HCT116 (cell line): ENCODE measurements around the gene PRSS2. TPM values are rescaled to one million over a fixed set of nuclear protein-coding genes. Genes with fewer than 3 reads are reported as not detected.

Experiments used
- ATAC-seq: fragments of 200-7000 bp; cut with Tn5 transposase; 2 replicates; pipeline ENCODE4 v1.9.1; 2020; ENCODE audit warnings: mild to moderate bottlenecking, moderate library complexity
- BruUV-seq: library from RNA; stranded (reverse); fragments of 400-500 nt; replicated peaks from 2 replicates; lab custom pipeline; 2021; lab: Mats Ljungman, UMichigan
- CTCF ChIA-PET: fragments of 300-600 bp; sonication (Branson Sonifier 250); formaldehyde crosslinking; loops from one replicate; lab custom pipeline; 2021; ENCODE audit warnings: antibody characterized with exemption; lab: Charles Lee
- POLR2A ChIA-PET: fragments of 300-600, 350-600 bp; sonication (Branson Sonifier 250); formaldehyde crosslinking; loops from one replicate; lab custom pipeline; 2021; ENCODE audit warnings: antibody characterized with exemption; lab: Charles Lee
- RAD21 ChIA-PET, 2 experiments: fragments of 300-600 bp; sonication (Branson Sonifier 250); formaldehyde crosslinking; loops; one replicate each; lab custom pipeline; 2023; ENCODE audit warnings: low total read pairs in 2 of 2; ENCODE audit not compliant: uncharacterized antibody in 2 of 2, unreplicated experiment in 2 of 2, low non-redundant PET in 1 of 2; lab: Charles Lee
- DNase-seq: peaks from one replicate; pipeline ENCODE4 v3.0.0-alpha.2; 2010; ENCODE audit warnings: low read depth, low spot score
- H2AFZ ChIP-seq: fragments of 200-600 bp; shearing (Covaris generic), sonication (generic); 2 replicates; pipeline ENCODE4 v1.6.1; 2017; ENCODE audit warnings: low read depth, mixed run types, mixed read lengths, antibody characterized with exemption, low read length; ENCODE audit not compliant: poor library complexity, severe bottlenecking
- H3K27ac ChIP-seq: 2 replicates; pipeline ENCODE4 v1.5.1; 2012; ENCODE audit warnings: low read depth, low read length
- H3K27me3 ChIP-seq: fragments of 200-600 bp; sonication (generic); 2 replicates; pipeline ENCODE4 v1.6.1; 2016; ENCODE audit warnings: mixed run types, low read length, mixed read lengths; ENCODE audit not compliant: insufficient read depth
- H3K36me3 ChIP-seq, 2 experiments: fragments of 200-500 bp in 1 of 2; fragments of 200-600 bp in 1 of 2; sonication (Bioruptor generic) in 1 of 2; sonication (generic) in 1 of 2; 2 replicates each; pipeline versions ENCODE4 v1.5.1 to v1.6.1; 2014 to 2016; ENCODE audit warnings: low read length in 2 of 2, inconsistent platforms in 1 of 2, mixed read lengths in 1 of 2, mixed run types in 1 of 2; ENCODE audit not compliant: insufficient read depth in 2 of 2, control insufficient read depth in 1 of 2
- H3K4me1 ChIP-seq, 2 experiments: fragments of 200-600 bp in 1 of 2; sonication (generic) in 1 of 2; 2 replicates each; pipeline versions ENCODE4 v1.5.1 to v1.6.1; 2012 to 2017; ENCODE audit warnings: low read length in 2 of 2, inconsistent platforms in 1 of 2, mild to moderate bottlenecking in 1 of 2, mixed read lengths in 1 of 2, mixed run types in 1 of 2, moderate library complexity in 1 of 2; ENCODE audit not compliant: insufficient read depth in 2 of 2, control insufficient read depth in 1 of 2
- H3K4me2 ChIP-seq: fragments of 200-600 bp; sonication (generic); 2 replicates; pipeline ENCODE4 v1.6.1; 2017; ENCODE audit warnings: mixed run types, low read length, mixed read lengths
- H3K4me3 ChIP-seq, 2 experiments: fragments of 200-600 bp in 1 of 2; sonication (generic) in 1 of 2; replicated peaks in 1 of 2; 2 replicates each; pipeline ENCODE4 v1.5.1; 2011 to 2016; ENCODE audit warnings: low read length in 2 of 2, control low read depth in 1 of 2, low read depth in 1 of 2, mild to moderate bottlenecking in 1 of 2, mixed read lengths in 1 of 2, mixed run types in 1 of 2
- H3K79me2 ChIP-seq: fragments of 200-600 bp; sonication (generic); 2 replicates; pipeline ENCODE4 v1.6.1; 2017; ENCODE audit warnings: mild to moderate bottlenecking, mixed run types, low read length, moderate library complexity, mixed read lengths; ENCODE audit not compliant: insufficient read depth
- H3K9ac ChIP-seq: fragments of 200-600 bp; sonication (generic); 2 replicates; pipeline ENCODE4 v1.6.1; 2016; ENCODE audit warnings: low read length, mixed read lengths
- H3K9me2 ChIP-seq: fragments of 200-600 bp; sonication (generic), shearing (Covaris generic); 2 replicates; pipeline ENCODE4 v1.6.1; 2017; ENCODE audit warnings: mixed run types, mild to moderate bottlenecking, moderate library complexity; ENCODE audit not compliant: insufficient read depth
- H3K9me3 ChIP-seq, 2 experiments: fragments of 200-500 bp in 1 of 2; fragments of 200-600 bp in 1 of 2; sonication (Bioruptor generic) in 1 of 2; sonication (generic) in 1 of 2; 2 replicates each; pipeline ENCODE4 v1.6.1; 2014 to 2017; ENCODE audit warnings: low read length in 2 of 2, mixed read lengths in 2 of 2, inconsistent platforms in 1 of 2, low read depth in 1 of 2, mild to moderate bottlenecking in 1 of 2, mixed run types in 1 of 2, moderate library complexity in 1 of 2; ENCODE audit not compliant: control insufficient read depth in 1 of 2, insufficient read depth in 1 of 2
- H4K20me1 ChIP-seq: fragments of 200-600 bp; sonication (generic), shearing (Covaris generic); 2 replicates; pipeline ENCODE4 v1.6.1; 2017; ENCODE audit warnings: mixed run types, mild to moderate bottlenecking, moderate library complexity; ENCODE audit not compliant: insufficient read depth
- ATF3 ChIP-seq: IDR thresholded peaks from 2 replicates; pipeline ENCODE4 v1.6.1; 2012
- CBX3 ChIP-seq: IDR thresholded peaks from 2 replicates; pipeline ENCODE4 v1.6.1; 2012; ENCODE audit warnings: low read depth
- CEBPB ChIP-seq: IDR thresholded peaks from 2 replicates; pipeline ENCODE4 v1.6.1; 2012; ENCODE audit warnings: low read depth
- CTCF ChIP-seq, 3 experiments: fragments of 200-600 bp in 1 of 3; sonication (generic) in 1 of 3; IDR thresholded peaks in 2 of 3; conservative IDR thresholded peaks in 1 of 3; 2 replicates each; pipeline ENCODE4 v1.5.1; 2012 to 2017; ENCODE audit warnings: low read depth in 2 of 3, low read length in 2 of 3, antibody characterized with exemption in 1 of 3, borderline replicate concordance in 1 of 3, control low read depth in 1 of 3, mild to moderate bottlenecking in 1 of 3, mixed read lengths in 1 of 3, mixed run types in 1 of 3, moderate library complexity in 1 of 3; ENCODE audit not compliant: insufficient read depth in 1 of 3
- EGR1 ChIP-seq: IDR thresholded peaks from 2 replicates; pipeline ENCODE4 v1.6.1; 2012; ENCODE audit warnings: low read depth
- ELF1 ChIP-seq: IDR thresholded peaks from 2 replicates; pipeline ENCODE4 v1.6.1; 2012; ENCODE audit warnings: low read depth, borderline replicate concordance
- EZH2phosphoT487 ChIP-seq: fragments of 200-600 bp; IDR thresholded peaks from 2 replicates; pipeline ENCODE4 v1.6.1; 2018; ENCODE audit warnings: antibody characterized with exemption, borderline replicate concordance
- JUND ChIP-seq: IDR thresholded peaks from 2 replicates; pipeline ENCODE4 v1.6.1; 2012
- POLR2AphosphoS5 ChIP-seq: IDR thresholded peaks from 2 replicates; pipeline ENCODE4 v1.6.1; 2011; ENCODE audit warnings: mild to moderate bottlenecking, low read depth, low read length, moderate library complexity
- TCF7L2 ChIP-seq: IDR thresholded peaks from 2 replicates; pipeline ENCODE4 v1.7.0; 2011; ENCODE audit warnings: borderline replicate concordance, inconsistent platforms; ENCODE audit not compliant: insufficient read depth, insufficient read length; ENCODE audit errors: extremely low read depth
- YY1 ChIP-seq: IDR thresholded peaks from 2 replicates; pipeline ENCODE4 v1.6.1; 2011; ENCODE audit warnings: low read length, low read depth, moderate library complexity, mild to moderate bottlenecking; ENCODE audit not compliant: insufficient replicate concordance; ENCODE audit errors: extremely low read depth
- ZBTB33 ChIP-seq: IDR thresholded peaks from 2 replicates; pipeline ENCODE4 v1.6.1; 2011; ENCODE audit warnings: mild to moderate bottlenecking, low read length, moderate library complexity; ENCODE audit not compliant: insufficient replicate concordance; ENCODE audit errors: extremely low read depth
- ZFX ChIP-seq: fragments of 450-650 bp; IDR thresholded peaks from 2 replicates; pipeline ENCODE4 v1.6.1; 2017
- intact Hi-C: fragments of 100-400 bp; cut with micrococcal nuclease; formaldehyde crosslinking; loops from 2 replicates; pipeline ENCODE4 v1.10.0; 2022
- total RNA-seq: library from RNA; stranded (reverse); gene quantifications from one replicate; pipeline ENCODE4 v1.2.1, GENCODE V29; 2021; ENCODE audit not compliant: unreplicated experiment

PRSS2 gene
- total RNA-seq, 1 experiment from 2014 or later = 36.8 TPM

- Histone ChIP-seq H3K27me3 (no peaks in the 10 kb centered on the region), H3K36me3 (no peaks in the 10 kb centered on the region), H3K4me3 (no peak overlapping the region), H3K9ac (no peak overlapping the region), H4K20me1 (no peaks in the 10 kb centered on the region), H3K9me2 (no peaks in the 10 kb centered on the region), H3K4me1 (no peaks in the 10 kb centered on the region)
- ChIA-PET CTCF (no interaction called here), RAD21 (no interaction called here)
- DNase-seq = no peak
- intact Hi-C loops = no loop called here
- no peak for ATAC-seq
- TF ChIP-seq ZFX = no peak
- no peak for TF ChIP-seq CTCF (IDR thresholded peaks at IDR 0.05 in 2 of 3, conservative IDR thresholded peaks at IDR 0.05 in 1 of 3; ENCODE audit: borderline replicate concordance in 1 of 3, insufficient read depth in 1 of 3, low read depth in 2 of 3, low read length in 2 of 3)
- no peak for TF ChIP-seq POLR2AphosphoS5
- TF ChIP-seq JUND = no peak
- TF ChIP-seq YY1 = no peak
- TF ChIP-seq ATF3 = no peak
- TF ChIP-seq CEBPB = no peak
- TF ChIP-seq EGR1 = no peak
- TF ChIP-seq TCF7L2 = no peak
- TF ChIP-seq EZH2phosphoT487 = no peak
- no peak for TF ChIP-seq ZBTB33
- TF ChIP-seq CBX3 = no peak
- no peak for TF ChIP-seq ELF1
- TF ChIP-seq, all 23 proteins: peak for 0
- POLR2A ChIA-PET = no interaction called here
- no peak overlapping the region for H2AFZ ChIP-seq
- no peaks in the 10 kb centered on the region for H3K9me3 ChIP-seq
- no peak overlapping the region for H3K4me2 ChIP-seq
- no peak overlapping the region for H3K27ac ChIP-seq
- no peaks in the 10 kb centered on the region for H3K79me2 ChIP-seq
- no TSS peak for BruUV-seq
Observed at GRCh38 chr7:142799437-142799835, 28.7 kb downstream of the PRSS2 start.
